MM.1S (cell line): ENCODE measurements around the gene FER.
"Not testable (repeated sequence)": the region's sequence is repeated elsewhere in the genome, so short reads cannot be mapped to it uniquely, and the experiment has no call there.

Experiments used
- DNase-seq: peaks from one replicate; pipeline ENCODE4 v3.0.0-alpha.2; 2015
- H2AFZ ChIP-seq: fragments of 300-600 bp; sonication (generic); 2 replicates; pipeline ENCODE4 v1.6.0; 2016; ENCODE audit warnings: antibody characterized with exemption, low read length
- H3F3A ChIP-seq: fragments of 300-600 bp; sonication (generic); 2 replicates; pipeline ENCODE4 v1.6.1; 2016; ENCODE audit warnings: mild to moderate bottlenecking, antibody characterized with exemption, low read length, moderate library complexity, mixed read lengths; ENCODE audit not compliant: insufficient read depth
- H3K27ac ChIP-seq: fragments of 300-600 bp; sonication (generic); 2 replicates; pipeline ENCODE4 v1.5.1; 2016; ENCODE audit warnings: mild to moderate bottlenecking, low read length
- H3K27me3 ChIP-seq: fragments of 300-600 bp; sonication (generic); replicated peaks from 2 replicates; pipeline ENCODE4 v1.6.0; 2016; ENCODE audit warnings: low read length; ENCODE audit not compliant: insufficient read depth
- H3K36me3 ChIP-seq: fragments of 300-600 bp; sonication (generic); replicated peaks from 2 replicates; pipeline ENCODE4 v1.6.1; 2016; ENCODE audit warnings: mild to moderate bottlenecking, low read length, mixed read lengths; ENCODE audit not compliant: insufficient read depth
- H3K4me1 ChIP-seq: fragments of 300-600 bp; sonication (generic); 2 replicates; pipeline ENCODE4 v1.6.1; 2016; ENCODE audit warnings: low read length, mixed read lengths
- H3K4me2 ChIP-seq: fragments of 300-600 bp; sonication (generic); 2 replicates; pipeline ENCODE4 v1.6.0; 2016; ENCODE audit warnings: low read depth, low read length
- H3K4me3 ChIP-seq: fragments of 300-600 bp; sonication (generic); 2 replicates; pipeline ENCODE4 v1.5.1; 2016; ENCODE audit warnings: low read length, mixed read lengths
- H3K79me2 ChIP-seq: fragments of 300-600 bp; sonication (generic); 2 replicates; pipeline ENCODE4 v1.6.1; 2016; ENCODE audit warnings: mixed run types, low read length, mixed read lengths
- H3K9ac ChIP-seq: fragments of 300-600 bp; sonication (generic); 2 replicates; pipeline ENCODE4 v1.6.1; 2016; ENCODE audit warnings: low read length, mixed read lengths
- H3K9me2 ChIP-seq: fragments of 300-600 bp; sonication (generic); replicated peaks from 2 replicates; pipeline ENCODE4 v1.6.1; 2016; ENCODE audit warnings: mild to moderate bottlenecking, low read length, mixed read lengths; ENCODE audit not compliant: insufficient read depth
- H3K9me3 ChIP-seq: fragments of 300-600 bp; sonication (generic); replicated peaks from 2 replicates; pipeline ENCODE4 v1.6.1; 2016; ENCODE audit warnings: mild to moderate bottlenecking, low read length, mixed read lengths; ENCODE audit not compliant: insufficient read depth
- H4K20me1 ChIP-seq: fragments of 300-600 bp; sonication (generic); 2 replicates; pipeline ENCODE4 v1.6.1; 2016; ENCODE audit warnings: mild to moderate bottlenecking, low read length, moderate library complexity, mixed read lengths; ENCODE audit not compliant: insufficient read depth
- EZH2 ChIP-seq: fragments of 300-600 bp; sonication (generic); optimal IDR thresholded peaks from 2 replicates; pipeline ENCODE3; 2017; ENCODE audit warnings: low read depth, mild to moderate bottlenecking, antibody characterized with exemption, low read length, mixed read lengths
- EZH2phosphoT487 ChIP-seq: fragments of 300-600 bp; sonication (generic); IDR thresholded peaks from 2 replicates; pipeline ENCODE4 v1.6.1; 2018; ENCODE audit warnings: antibody characterized with exemption, low read length
- TF ChIP-seq, protein P1 (sequence below): fragments of 300-600 bp; sonication (generic); IDR thresholded peaks from 2 replicates; pipeline ENCODE4 v1.5.1; 2016; ENCODE audit warnings: antibody characterized with exemption, low read length, mixed read lengths

The FER gene

DNA sequence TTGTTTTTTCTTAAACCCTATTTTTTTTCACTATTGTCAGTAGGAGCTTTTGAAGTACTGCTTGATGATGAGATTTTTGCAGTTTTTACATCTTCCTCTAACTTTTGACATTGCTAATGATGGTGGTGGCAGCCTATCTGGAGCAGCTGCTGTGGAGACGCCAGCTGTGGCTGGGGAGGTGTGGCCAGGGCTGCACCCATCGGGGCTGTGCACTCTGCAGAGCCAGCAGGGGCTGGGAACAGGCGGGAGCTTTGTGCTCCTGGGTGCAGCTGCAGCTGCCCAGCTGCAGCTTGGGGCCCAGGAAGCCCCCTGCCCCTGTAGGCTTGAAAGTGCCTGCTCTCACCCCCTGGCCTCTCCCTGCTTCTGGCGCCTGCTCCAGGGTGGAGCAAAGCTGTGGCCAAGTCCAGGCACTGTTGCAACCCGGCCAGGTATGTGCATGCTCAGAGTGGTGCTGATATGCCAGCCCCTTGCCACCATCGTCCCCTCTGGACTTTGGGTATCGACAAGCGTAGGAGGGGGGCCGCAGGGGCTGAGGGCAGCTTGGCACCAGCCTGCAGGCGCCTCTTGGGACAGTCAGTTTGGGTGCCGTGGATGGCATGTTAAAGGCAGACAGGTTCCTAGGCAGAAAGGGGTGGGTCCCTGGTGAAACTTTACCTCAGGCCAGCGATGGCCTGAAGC is 39.2 kb downstream of the FER start:
- Histone ChIP-seq H3K4me3 (no peak overlapping the region), H3K9me3 (no peaks in the 10 kb centered on the region), H3K9ac (no peak overlapping the region), H3K27me3 (no peaks in the 10 kb centered on the region), H3K79me2 (no peaks in the 10 kb centered on the region), H3F3A (no peaks in the 10 kb centered on the region), H3K27ac (no peak overlapping the region), H4K20me1 (no peaks in the 10 kb centered on the region), H3K4me1 (no peaks in the 10 kb centered on the region), H3K36me3 (no peaks in the 10 kb centered on the region), H2AFZ (no peak overlapping the region), H3K4me2 (no peak overlapping the region), H3K9me2 (no peaks in the 10 kb centered on the region)
- no peak for TF ChIP-seq EZH2
- TF ChIP-seq EZH2phosphoT487, result no peak
- no peak for DNase-seq

DNA sequence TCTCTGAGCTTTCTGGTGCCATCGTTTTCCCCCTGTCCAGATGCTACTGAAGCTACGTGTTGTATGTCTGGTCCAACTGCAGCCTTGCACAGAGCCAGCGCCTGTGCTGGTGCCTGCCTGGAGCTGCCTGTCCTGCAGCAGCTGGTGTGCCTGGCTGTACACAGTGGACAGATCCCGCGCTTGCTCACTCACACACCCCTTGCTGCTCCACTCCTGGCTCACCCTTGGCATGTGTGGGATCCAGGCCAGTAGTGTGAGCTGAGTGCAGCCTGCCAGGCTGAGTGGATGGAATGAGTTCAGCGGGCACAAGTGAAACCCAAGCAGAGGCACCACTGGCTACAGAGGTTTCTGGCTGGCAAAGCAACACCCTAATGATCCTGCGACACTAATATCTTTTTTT is 40.4 kb downstream of the FER start:
- H3K27me3 ChIP-seq, result no peaks in the 10 kb centered on the region
- no peaks in the 10 kb centered on the region for H3K36me3 ChIP-seq
- no peaks in the 10 kb centered on the region for H4K20me1 ChIP-seq
- H3K4me2 ChIP-seq, result no peak overlapping the region
- no peaks in the 10 kb centered on the region for H3K79me2 ChIP-seq
- H3K4me3 ChIP-seq, result no peak overlapping the region
- no peak for TF ChIP-seq EZH2
- TF ChIP-seq, protein P1, sequence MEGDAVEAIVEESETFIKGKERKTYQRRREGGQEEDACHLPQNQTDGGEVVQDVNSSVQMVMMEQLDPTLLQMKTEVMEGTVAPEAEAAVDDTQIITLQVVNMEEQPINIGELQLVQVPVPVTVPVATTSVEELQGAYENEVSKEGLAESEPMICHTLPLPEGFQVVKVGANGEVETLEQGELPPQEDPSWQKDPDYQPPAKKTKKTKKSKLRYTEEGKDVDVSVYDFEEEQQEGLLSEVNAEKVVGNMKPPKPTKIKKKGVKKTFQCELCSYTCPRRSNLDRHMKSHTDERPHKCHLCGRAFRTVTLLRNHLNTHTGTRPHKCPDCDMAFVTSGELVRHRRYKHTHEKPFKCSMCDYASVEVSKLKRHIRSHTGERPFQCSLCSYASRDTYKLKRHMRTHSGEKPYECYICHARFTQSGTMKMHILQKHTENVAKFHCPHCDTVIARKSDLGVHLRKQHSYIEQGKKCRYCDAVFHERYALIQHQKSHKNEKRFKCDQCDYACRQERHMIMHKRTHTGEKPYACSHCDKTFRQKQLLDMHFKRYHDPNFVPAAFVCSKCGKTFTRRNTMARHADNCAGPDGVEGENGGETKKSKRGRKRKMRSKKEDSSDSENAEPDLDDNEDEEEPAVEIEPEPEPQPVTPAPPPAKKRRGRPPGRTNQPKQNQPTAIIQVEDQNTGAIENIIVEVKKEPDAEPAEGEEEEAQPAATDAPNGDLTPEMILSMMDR, result no peak
- no peak for TF ChIP-seq EZH2phosphoT487
- no peak overlapping the region for H3K9ac ChIP-seq
- no peak for DNase-seq
- no peak overlapping the region for H2AFZ ChIP-seq
- no peaks in the 10 kb centered on the region for H3K4me1 ChIP-seq
- no peaks in the 10 kb centered on the region for H3K9me2 ChIP-seq
- H3F3A ChIP-seq, result no peaks in the 10 kb centered on the region
- no peaks in the 10 kb centered on the region for H3K9me3 ChIP-seq
- H3K27ac ChIP-seq, result no peak overlapping the region

DNA sequence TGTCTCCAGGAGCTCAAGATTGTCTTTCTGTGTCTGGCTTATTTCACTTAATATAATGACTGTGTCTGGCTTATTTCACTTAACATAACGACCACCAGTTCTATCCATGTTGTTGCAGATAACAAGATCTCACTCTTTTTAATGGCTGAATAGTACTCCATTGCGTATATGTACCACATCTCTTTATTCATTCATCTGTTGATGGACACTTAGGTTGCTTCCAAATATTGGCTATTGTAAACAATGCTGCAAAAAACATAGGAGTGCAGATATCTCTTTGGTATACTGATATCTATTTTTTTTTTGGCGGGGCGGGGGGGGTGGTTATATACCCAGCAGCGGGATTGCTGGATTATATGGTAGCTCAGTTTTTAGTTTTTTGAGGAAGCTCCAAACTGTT is 45.5 kb downstream of the FER start:
- no peaks in the 10 kb centered on the region for H3K27me3 ChIP-seq
- H3K79me2 ChIP-seq, result no peaks in the 10 kb centered on the region
- no peak overlapping the region for H3K4me3 ChIP-seq
- H3K27ac ChIP-seq, result no peak overlapping the region
- H3K9ac ChIP-seq, result no peak overlapping the region
- no peak for DNase-seq
- H2AFZ ChIP-seq, result no peak overlapping the region
- TF ChIP-seq EZH2, result no peak
- TF ChIP-seq EZH2phosphoT487, result no peak
- TF ChIP-seq, protein P1, result no peak
- H3K36me3 ChIP-seq, result no peaks in the 10 kb centered on the region
- no peaks in the 10 kb centered on the region for H4K20me1 ChIP-seq
- H3F3A ChIP-seq, result no peaks in the 10 kb centered on the region
- no peaks in the 10 kb centered on the region for H3K9me2 ChIP-seq
- no peaks in the 10 kb centered on the region for H3K9me3 ChIP-seq
- no peaks in the 10 kb centered on the region for H3K4me1 ChIP-seq
- no peak overlapping the region for H3K4me2 ChIP-seq

DNA sequence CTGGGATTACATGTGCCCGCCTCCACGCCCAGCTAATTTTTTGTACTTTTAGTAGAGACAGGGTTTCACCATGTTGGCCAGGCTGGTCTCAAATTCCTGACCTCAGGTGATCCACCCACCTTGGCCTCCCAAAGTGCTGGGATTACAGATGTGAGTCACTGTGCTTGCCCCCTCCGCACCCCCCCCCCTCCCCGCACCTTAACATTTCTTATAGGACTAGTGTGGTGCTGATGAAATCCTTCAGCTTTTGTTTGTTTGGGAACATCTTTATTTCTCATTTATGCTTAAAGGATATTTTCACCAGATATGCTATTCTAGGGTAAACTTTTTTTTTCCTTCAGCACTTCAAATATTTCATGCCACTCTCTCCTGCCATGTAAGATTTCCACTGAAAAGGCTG is 46.7 kb downstream of the FER start:
- not testable (repeated sequence) for H2AFZ ChIP-seq, H3F3A ChIP-seq, H3K27me3 ChIP-seq, H3K9ac ChIP-seq, H3K4me2 ChIP-seq, DNase-seq, H3K4me1 ChIP-seq, H4K20me1 ChIP-seq, H3K79me2 ChIP-seq, H3K36me3 ChIP-seq, H3K4me3 ChIP-seq, H3K9me2 ChIP-seq, H3K9me3 ChIP-seq, H3K27ac ChIP-seq
